ENCODE results near the gene LYSMD2.
A peak's percentile ranks its signal among the peaks of the same experiment; 100 is the strongest.

The LYSMD2 gene

DNA sequence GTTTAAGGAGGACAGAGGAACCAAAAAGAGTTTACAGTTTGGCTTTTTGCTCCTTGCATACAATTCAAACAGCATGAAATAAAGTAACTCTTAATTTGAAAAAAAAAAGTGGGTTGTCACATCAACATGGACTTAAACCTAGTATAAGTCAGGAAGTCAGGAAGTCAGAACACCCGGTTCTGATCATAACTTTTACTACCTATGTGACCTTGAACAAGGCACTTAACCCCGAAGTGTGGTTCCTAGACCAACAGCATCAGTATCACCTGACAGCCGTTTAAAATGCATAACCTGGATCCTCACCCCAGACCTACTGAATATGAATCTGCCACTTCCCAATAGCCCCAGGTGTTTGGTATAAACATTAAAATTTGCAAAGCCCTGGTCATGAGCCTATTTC, 18.7 kb downstream of the LYSMD2 start:
- no peak for DNase-seq

DNA sequence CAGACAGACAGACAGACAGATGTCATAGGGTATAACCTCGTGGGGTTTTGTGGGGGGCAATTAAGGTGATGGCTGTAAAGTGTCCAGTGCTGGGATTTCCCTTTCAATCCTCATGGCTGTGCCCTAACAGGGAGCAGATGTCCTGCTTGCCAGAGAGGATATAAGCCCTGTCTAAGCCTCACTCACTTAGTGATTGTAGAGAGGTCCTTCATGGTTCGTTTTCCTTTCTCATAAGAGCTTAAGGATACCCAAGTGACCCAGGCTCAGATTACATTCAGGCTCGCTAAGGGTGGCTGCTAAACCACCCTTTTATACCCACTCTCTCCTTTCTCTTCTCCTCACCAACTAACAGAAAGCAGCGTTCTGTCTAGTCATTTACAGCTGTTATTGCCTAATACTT, 19.2 kb downstream of the LYSMD2 start:
- no peak for DNase-seq

DNA sequence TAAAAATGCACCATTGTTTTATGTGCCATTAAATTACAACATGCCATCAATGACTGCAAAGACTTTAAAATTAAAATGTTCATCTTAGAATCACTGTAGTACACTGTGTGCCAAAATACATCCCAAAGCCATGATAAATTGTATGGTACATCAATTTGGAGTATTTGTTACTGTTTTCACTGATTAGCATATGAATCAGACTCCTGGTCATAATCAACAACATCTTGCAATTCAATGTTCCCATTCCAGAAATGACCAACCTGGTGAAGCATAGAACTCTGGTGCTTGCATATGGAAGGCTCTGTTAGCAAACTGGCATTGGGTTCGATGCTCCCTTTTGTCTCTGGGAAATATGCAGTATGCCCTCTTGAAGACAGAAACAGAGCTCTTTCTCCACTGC, 22.5 kb downstream of the LYSMD2 start:
- DNase-seq: no peak

DNA sequence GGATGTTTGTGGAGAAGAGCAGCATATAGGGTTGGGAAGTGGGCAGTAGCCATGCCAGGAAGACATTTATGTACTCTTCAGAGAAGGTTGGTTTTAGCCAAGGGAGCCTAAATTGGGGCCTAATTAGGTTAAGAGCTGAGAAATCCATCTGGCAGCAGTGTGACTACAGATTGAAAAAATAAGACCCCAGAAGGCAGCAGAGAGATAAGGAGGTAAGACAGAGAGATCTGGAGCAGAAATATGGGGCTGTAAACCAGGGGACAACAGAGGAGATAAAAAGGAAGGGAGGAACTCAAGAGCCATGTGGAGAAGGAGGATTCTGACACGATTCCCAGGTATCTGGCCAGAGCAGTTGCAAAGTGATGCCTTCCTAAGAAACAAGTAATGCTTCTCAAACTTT, 23.3 kb downstream of the LYSMD2 start:
- DNase-seq: no peak

- DNase-seq: no peak
Observed at GRCh38 chr15:51709031-51709430, 28.4 kb downstream of the LYSMD2 start.

DNA sequence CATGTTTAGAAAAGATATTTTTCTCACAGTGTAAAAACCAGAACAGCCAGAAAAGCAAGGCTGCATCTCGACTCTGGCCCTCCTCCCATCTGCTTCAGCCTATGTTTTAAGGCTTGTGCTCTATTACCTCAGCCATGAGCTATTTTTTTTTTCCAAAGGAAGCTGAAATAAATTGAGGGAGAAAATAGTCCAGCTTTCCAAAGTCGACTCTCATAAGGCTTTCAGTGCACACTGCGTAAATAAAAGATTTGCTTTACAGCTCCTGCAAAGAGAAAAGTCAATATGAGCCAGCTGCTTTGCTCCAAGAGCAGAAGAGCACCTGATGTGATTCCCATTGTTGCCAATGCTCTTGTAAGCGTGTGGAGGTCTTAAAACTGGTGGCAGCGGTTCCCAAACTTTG, 29.4 kb downstream of the LYSMD2 start:
- no peak for DNase-seq

- no peak for DNase-seq
Observed at GRCh38 chr15:51706926-51707608, 30.4 kb downstream of the LYSMD2 start.

DNA sequence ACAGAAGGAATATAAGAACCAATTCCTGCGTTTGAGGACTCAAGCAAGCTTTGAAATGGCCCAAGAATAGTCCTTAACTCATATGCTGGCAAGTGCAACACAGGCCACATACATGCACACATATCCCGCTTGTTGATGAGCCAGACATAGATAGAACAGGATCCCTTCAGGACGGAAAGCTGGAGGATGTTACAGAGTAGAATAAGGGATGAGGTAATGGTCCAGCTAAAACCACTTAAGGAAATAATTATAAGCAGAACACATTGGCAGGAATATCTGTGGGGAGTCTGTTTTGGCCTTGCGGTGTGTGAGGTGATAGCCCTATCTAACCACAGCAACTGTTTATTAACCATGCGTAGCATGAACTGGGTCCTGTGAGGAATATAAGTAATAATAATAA, 31.2 kb downstream of the LYSMD2 start:
- DNase-seq: no peak

GRCh38 chr15:51702710-51703109, 34.7 kb downstream of the LYSMD2 start:
- no peak for DNase-seq

GRCh38 chr15:51699373-51699772, 38.1 kb downstream of the LYSMD2 start:
- no peak for DNase-seq

DNA sequence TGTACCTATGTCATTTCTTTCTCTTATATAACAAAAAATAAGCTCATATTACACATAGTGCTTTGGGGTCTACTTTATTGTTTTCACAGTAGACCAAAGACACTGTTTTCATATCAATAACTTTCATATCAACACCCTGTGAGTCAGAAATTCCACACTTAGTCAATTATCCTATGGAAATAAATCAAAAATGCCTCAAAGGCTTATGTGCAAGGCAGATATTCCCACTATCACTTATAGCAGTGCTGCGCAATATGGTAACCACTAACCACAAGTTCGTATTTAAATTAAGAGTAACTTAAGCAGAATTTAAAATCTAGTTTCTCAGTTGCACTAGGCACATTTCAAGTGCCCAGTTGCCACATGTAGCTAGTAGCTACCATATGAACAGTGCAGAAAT, 40.3 kb downstream of the LYSMD2 start:
- no peak for DNase-seq

DNA sequence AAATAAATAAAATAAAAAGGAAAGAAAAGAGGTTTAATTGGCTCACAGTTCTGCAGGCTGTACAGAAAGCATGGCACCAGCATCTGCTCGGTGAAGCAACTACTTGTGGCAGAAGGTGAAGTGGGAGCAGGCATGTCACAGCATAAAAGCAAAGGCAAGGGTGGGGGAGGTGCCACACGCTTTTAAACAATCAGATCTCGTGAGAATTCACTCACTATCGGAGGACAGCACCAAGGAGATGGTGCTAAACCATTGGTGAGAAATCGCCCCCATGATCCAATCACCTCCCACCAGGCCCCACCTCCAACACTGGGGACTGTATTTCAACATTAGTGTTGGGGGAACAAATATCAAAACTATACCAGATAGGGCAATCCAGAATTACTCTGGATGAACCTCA, 40.9 kb downstream of the LYSMD2 start:
- DNase-seq: no peak

DNA sequence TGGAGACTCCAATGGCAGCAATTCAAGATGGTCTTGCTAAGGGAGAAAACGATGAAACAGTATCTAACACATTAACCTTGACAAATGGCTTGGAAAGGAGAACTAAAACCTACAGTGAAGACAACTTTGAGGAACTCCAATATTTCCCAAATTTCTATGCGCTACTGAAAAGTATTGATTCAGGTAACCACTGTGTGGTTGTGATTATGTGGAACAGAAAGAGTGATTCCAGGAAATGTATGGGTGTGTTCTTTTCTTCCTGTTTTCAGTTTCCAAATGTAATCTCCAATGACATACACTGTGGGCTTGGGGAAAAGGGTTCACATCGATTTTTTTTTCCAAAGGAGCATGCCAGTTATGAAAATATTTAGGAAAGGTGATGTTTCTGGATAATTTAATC, 45.3 kb downstream of the LYSMD2 start:
- DNase-seq: no peak

DNA sequence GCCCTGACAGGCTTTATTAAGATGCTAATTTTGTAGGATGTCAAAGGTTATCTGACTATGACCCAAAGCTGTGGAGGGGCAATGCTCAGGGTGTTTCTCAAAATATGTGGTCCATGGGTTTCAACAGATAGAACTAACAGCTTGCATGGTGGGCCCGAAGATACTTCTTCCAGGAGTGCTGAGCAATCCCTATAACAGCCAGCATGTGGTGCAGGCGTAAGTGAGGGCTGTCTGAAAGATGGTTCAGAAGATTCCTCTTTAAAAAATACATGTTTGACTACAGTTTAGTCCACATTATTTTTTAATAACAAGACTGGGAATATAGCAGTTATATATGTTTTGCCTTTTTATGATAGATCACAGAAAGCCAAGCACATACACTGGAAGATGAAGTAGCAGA, 48.6 kb downstream of the LYSMD2 start:
- DNase-seq: peak; percentile 4

GRCh38 chr15:51687565-51687964, 49.9 kb downstream of the LYSMD2 start:
- DNase-seq: no peak

GRCh38 chr15:51681303-51681963, 56.0 kb downstream of the LYSMD2 start, which contains the start of gene SCG3:
TSS of gene SCG3 (plus strand) at chr15:51681503. CDS start at chr15:51681756, 253 bp downstream.
- DNase-seq: peak; percentile 43

DNA sequence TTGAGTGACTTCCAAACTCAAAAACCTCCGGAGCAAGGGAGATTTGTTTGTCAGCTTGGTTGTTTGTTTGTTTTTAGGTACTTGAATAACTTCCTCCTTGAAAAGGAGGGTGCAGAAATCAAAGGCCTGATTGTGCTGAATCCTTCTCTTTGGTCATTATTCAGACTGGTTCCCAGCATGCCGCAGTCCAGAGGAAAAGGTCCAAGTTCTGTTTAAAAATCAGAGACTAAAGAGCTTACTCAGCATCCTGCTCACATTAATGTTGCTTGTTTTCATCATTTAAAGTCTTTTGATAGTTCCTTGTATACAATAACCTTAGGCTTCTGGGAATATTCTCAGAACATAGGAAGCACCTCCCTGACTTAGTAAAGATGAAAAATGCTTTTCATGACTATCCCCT, 57.1 kb downstream of the LYSMD2 start:
- no peak for DNase-seq

GRCh38 chr15:51678096-51678495, 59.4 kb downstream of the LYSMD2 start:
- no peak for DNase-seq

DNA sequence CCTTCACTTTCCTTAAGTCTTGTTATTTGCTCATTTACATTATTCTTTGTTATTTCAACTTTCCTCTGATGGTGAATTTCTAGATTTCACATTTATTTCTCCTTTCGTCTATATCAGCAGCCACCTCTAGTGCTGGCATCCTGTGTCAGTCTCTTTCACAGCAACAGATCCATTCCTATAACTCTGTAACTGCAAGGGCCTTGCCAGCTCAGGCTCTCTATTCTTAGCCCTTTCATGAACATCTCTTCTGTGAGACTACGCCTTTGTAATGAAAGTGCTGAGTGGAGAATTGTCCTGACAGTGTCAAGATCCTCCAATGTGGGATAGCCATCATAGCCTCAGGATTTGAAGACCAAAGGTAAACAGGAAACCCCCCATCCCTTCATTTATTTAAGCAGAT, 60.0 kb downstream of the LYSMD2 start:
- DNase-seq: no peak

GRCh38 chr15:51677021-51677420, 60.4 kb downstream of the LYSMD2 start:
- DNase-seq: no peak

DNA sequence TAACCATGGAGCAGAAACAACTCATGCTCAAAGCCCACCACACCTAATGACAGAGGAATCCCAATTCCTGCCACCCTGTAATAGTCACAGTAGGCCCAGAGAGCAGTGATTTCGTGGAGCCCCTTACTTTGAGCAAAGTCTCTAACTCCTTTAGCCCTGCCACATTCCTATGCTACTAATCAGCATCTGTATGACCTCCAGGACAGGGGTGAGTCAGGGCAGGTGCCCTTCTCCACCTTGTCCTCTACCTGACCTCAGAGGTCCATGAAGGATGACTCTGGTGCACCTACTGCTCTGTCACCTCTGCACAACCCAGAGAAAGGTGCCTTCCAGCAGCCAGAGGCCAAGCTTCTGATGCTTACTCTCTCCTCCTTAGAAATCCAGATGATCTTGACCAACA, 62.2 kb downstream of the LYSMD2 start:
- DNase-seq: no peak
